ENCODE results near the gene ZDHHC11.
"Not testable (repeated sequence)": the region's sequence is repeated elsewhere in the genome, so short reads cannot be mapped to it uniquely, and the experiment has no call there.

DNA sequence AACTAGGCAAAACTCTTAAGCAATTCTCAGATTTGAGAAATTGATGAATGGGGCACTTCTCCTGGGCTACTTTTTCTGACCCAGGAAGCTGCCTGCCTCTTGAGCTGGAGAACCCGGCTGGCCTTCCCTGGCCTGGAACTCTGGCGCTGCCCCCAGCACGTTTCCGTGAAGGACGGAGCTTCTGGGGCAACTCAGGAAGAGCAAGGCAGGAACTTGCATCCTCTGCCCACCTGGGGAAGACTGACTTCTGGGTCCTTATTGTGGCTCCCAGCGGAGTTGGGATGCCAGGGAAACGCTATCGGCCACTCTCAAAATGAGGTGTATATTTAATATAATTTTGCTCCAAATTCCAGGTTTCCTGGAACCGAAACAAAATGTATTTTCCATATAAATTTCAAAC lies 39.4 kb downstream of the ZDHHC11 start:
- TF ChIP-seq SMC3 (IDR thresholded peaks at IDR 0.05; ENCODE audit: low read depth, low read length); FOS (IDR thresholded peaks at IDR 0.05; ENCODE audit: low read depth, low read length); CEBPB (IDR thresholded peaks at IDR 0.05; ENCODE audit: low read depth, low read length); RAD21 (IDR thresholded peaks at IDR 0.05; ENCODE audit: low read length); RFX5 (IDR thresholded peaks at IDR 0.05; ENCODE audit: low read depth, low read length); MXI1 (IDR thresholded peaks at IDR 0.05; ENCODE audit: borderline replicate concordance, low read depth, low read length); MAZ (IDR thresholded peaks at IDR 0.05; ENCODE audit: borderline replicate concordance, low read depth, low read length); POLR2A (IDR thresholded peaks at IDR 0.05; ENCODE audit: low read depth, low read length); RCOR1 (IDR thresholded peaks at IDR 0.05; ENCODE audit: insufficient replicate concordance, low read length): not testable (repeated sequence)
- TF ChIP-seq, protein P1, sequence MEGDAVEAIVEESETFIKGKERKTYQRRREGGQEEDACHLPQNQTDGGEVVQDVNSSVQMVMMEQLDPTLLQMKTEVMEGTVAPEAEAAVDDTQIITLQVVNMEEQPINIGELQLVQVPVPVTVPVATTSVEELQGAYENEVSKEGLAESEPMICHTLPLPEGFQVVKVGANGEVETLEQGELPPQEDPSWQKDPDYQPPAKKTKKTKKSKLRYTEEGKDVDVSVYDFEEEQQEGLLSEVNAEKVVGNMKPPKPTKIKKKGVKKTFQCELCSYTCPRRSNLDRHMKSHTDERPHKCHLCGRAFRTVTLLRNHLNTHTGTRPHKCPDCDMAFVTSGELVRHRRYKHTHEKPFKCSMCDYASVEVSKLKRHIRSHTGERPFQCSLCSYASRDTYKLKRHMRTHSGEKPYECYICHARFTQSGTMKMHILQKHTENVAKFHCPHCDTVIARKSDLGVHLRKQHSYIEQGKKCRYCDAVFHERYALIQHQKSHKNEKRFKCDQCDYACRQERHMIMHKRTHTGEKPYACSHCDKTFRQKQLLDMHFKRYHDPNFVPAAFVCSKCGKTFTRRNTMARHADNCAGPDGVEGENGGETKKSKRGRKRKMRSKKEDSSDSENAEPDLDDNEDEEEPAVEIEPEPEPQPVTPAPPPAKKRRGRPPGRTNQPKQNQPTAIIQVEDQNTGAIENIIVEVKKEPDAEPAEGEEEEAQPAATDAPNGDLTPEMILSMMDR (conservative IDR thresholded peaks at IDR 0.05; ENCODE audit: low read depth, low read length), result not testable (repeated sequence)
- TF ChIP-seq, protein P2, sequence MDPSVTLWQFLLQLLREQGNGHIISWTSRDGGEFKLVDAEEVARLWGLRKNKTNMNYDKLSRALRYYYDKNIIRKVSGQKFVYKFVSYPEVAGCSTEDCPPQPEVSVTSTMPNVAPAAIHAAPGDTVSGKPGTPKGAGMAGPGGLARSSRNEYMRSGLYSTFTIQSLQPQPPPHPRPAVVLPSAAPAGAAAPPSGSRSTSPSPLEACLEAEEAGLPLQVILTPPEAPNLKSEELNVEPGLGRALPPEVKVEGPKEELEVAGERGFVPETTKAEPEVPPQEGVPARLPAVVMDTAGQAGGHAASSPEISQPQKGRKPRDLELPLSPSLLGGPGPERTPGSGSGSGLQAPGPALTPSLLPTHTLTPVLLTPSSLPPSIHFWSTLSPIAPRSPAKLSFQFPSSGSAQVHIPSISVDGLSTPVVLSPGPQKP (IDR thresholded peaks at IDR 0.05; ENCODE audit: borderline replicate concordance, low read depth, low read length), result not testable (repeated sequence)
- TF ChIP-seq, protein P3, sequence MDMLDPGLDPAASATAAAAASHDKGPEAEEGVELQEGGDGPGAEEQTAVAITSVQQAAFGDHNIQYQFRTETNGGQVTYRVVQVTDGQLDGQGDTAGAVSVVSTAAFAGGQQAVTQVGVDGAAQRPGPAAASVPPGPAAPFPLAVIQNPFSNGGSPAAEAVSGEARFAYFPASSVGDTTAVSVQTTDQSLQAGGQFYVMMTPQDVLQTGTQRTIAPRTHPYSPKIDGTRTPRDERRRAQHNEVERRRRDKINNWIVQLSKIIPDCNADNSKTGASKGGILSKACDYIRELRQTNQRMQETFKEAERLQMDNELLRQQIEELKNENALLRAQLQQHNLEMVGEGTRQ (IDR thresholded peaks at IDR 0.05; ENCODE audit: low read depth, low read length), result not testable (repeated sequence)
